ENCODE results near the gene MID1IP1.

The MID1IP1 gene

DNA sequence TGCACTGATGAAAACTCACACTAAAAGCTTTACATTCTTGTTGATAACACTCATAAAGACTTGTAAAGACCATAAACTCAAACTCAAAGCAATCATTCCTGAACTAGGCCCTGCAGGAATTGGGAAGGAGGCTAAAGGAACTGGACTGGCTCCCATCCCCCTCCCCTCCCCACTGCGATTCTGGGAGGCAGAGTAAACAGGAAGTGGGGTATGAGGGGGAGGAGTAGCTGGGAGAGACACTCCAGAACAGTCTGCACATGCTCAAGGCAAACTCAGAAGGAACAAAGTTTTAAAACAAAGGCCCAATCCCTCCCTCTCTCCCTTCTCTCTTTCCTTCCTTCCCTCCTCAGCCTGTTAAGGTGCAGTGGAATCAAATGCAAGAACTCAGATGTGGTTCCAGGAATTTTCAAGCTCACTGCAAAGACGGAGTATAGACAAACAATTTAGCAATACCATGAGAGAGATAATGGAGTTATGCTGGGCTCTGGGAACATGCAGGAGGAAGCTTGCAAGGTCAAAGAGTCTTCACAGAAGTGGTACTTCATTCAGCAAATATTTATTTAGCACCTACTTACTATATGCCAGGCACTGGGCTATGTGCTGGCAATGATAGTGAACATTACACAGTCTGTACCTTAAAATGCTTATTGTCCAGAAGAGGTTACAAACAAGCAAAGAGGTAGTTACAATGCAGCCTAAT, 15.9 kb downstream of the MID1IP1 start:
- no peak for DNase-seq

DNA sequence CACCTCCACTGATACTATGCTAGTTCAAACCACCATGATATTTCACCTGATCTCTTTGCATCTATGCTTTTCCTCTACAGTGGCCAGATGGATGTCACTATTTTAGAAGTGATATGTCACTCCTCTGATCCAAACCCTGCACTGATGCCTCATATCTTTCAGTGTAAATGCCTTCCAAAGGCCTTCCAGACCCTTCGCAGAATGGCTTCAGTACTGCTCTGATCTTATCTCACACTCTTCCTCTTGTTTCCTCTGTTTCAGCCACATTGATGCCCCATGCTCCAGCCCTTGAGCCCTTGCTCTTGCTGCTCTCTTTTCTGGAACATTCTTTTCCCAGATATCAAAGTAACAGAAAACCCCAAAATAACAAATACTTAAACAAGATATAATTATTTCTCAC, 17.9 kb downstream of the MID1IP1 start:
- DNase-seq, result no peak

DNA sequence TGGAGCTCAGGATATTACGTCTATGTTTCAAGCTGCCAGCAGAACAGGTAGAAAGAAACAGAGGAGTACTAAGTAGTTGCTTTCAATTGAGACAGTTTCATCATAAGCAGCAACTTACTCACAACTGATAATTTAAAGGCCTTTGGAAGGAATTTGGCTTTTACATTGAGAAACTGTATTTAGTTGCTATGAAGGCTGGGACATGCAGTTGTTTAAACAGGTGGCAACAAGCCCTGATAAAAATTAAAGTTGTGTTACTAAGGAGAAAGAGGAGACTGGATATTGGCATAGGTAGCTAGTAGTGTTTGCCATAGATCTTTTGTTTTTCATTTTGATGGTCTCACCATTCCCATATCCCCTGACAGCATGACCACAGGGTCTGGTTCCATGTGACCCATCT, 18.4 kb downstream of the MID1IP1 start:
- no peak for DNase-seq

DNA sequence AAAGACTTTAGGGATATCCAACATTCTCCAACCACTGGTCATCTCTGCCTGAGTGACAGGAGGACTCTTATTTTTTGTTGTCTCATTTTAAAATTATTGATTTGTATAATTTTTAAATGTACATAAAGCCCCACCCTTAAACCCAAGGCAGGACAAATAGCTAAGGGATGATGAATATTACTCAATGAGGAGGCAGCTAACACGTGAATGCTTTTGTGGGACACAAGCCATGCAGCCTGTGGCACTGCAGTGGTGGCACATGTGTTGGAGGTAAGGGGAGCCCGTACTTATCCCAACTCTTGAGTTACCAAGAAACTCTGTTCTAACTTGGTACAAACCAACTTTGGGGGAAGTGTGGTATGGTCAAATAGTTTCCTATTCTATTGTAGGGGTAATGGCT, 19.5 kb downstream of the MID1IP1 start:
- no peak for DNase-seq

DNA sequence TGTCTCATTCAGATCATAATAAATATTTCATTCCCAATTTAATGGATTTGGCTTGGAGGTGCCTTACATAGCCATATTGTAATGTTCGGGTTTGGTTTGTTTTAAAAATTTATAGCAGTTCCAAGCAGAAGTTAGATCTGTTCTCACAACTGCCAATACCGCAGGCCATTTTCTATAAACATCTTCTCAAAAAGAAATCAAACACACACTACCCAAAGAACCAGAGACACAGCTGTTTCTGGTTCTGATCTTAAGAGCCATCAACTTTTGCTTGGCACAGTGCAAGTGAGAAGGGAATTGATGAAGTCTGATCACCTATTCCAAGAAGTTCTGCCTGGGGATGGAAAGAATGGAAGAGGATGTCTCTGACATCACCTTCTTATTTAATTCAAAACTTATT, 22.9 kb downstream of the MID1IP1 start:
- DNase-seq, result no peak

DNA sequence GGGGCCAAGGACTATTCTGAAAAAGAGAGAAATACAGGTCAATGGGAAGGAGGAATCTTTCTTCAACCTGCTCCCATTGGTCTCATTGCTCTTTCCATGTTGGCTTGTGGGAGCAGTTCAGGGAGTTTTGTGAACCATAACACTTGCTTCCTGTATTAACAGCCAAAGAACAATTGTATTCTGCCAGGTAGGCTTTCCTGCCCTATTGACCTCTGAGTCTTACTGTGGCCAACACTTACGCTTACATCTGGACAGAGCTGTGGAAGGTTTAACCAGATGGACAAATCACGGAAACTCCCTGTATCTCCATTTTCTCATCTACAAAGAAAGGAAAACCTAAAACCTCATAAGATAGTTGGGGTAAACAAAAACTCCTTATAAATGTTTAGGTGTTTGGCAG, 30.7 kb downstream of the MID1IP1 start:
- no peak for DNase-seq

DNA sequence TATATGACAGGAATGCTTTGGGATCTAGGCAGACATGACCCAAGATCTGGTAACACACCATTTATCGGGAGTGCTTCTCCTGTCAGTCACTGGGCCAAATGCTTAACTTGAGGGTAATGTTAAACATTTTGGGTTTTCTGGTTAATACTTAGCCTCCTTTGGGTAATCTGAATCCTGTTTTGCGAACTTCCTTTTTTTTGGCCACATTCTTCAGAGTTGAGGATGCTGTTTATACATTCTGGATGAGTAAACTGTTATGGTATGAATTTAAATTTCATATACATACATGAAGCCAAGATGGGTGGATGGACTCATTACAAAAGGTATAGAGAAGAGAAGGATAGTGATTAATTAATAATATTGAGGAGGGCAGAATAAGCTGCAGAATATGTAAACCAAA, 36.1 kb downstream of the MID1IP1 start:
- no peak for DNase-seq

DNA sequence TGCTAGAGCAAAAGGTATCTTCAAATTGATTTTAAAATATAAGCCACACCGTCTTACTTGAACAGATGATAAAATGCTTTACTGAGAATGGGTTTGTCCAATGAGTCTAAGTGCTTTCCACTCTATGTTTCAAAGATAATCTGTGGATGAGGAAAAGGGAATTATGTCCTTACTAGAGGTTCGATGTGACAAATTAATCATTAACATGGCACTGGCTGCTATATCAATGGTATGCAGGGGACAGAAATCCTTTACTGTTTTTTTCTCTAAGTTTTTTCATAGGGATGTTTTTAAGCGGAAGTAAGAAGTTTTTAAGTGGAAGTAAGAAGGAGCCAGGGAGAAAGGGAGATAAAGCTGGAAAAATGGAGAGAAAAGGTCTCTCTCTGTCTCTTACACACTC, 38.0 kb downstream of the MID1IP1 start:
- no peak for DNase-seq

DNA sequence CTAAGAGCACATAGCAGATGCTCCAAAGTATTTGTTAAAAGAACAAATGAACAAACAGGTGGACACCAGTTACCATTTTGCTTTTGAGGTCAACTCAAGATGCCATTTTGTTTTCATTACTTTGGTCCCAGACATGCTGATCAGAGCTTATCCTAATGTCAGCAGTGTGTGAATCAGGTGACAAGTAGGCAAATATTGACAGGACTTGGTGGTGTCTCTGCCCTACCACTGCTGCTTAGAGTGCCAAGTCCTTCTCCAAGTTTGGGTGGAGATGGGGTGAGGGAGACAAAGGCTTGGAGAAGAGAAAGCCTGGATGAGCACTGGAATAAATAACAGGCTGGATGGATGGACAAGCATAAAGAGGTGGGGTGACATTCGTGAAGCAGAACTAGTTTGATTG, 38.7 kb downstream of the MID1IP1 start:
- no peak for DNase-seq

DNA sequence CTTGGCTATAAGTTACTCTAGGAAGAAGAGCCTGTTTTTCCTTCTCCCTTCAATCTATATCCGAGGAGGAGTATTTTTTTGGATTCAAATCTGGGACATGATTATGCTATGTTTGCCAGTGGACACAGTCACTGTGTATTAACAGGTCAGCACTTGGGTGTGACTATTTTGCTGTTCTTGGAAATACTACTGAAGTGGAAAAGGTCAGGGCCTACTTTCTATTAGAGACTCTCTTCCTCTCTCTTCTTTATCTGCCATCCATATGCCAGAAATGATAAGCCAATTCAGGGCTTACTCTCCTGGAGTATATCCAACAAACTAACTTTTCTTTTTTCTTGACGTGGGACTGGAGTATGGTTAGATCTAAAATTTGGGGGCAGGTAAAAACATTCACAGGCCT, 40.5 kb downstream of the MID1IP1 start:
- DNase-seq, result no peak

DNA sequence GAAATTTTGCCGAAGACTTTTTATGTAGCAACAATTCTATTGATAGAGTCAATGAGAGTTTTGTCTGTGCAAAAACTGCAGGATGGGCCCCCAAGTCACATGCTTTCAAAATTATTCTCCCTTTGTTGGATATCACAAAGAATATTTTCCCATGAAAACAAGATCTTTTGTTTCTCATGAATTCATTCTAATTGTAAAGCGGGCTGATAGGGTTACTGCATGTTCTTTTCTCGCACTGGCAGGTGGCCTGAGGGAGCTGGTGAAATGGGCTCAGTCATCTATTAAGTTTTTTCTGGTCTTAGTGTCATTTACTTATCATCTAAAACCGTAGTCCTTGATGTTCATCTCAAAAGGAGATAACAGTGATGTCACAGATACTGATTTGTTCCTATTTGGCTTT, 44.2 kb downstream of the MID1IP1 start:
- DNase-seq, result no peak

DNA sequence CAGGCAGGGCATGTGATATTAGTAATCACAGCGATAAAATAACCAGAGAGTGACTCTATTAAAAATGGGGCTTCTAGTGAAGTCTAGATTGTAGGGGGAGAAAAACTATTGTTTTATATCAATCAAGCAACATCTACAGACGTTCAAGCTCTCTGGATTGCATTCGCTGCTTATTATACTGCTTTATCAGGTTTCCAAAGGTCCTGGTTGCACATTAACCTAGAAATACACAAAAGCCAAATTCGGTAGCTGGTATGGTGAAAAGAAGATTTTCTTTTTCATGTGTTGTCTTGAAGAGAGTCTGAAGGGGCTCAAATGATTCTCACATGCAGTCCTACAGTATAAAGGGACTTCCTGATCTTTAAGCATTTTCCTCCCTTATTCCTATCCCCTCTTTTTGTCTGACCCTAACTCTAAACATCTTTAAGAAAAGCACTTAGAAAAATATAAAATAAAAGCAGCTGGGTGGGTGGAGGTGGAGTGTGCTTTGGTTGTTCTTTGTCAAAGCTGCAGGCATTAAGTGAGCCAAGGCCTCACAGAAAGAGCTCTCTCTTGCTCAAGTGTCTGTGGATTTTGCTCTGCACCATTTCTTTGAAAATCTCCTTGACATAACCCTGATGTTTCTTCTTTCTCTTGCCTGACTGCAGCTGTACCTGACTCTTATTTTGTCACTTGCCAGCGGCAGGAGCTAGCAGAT, 46.1 kb downstream of the MID1IP1 start:
- DNase-seq, result no peak

DNA sequence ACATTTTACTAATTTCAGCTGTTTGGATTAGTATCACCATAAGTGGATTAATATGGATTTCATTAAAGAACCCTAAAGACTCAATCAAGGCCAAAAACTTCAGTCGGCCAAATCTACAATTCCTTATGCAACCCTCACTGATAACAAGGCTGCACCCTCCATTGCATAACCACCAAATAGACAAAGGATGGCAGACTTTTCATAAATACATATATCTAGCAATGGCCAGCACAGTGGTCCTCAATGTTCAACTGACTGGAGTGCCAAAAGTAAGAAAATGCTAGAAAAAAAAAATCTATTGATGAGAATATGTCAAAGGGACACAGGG, 46.6 kb downstream of the MID1IP1 start:
- DNase-seq, result no peak

DNA sequence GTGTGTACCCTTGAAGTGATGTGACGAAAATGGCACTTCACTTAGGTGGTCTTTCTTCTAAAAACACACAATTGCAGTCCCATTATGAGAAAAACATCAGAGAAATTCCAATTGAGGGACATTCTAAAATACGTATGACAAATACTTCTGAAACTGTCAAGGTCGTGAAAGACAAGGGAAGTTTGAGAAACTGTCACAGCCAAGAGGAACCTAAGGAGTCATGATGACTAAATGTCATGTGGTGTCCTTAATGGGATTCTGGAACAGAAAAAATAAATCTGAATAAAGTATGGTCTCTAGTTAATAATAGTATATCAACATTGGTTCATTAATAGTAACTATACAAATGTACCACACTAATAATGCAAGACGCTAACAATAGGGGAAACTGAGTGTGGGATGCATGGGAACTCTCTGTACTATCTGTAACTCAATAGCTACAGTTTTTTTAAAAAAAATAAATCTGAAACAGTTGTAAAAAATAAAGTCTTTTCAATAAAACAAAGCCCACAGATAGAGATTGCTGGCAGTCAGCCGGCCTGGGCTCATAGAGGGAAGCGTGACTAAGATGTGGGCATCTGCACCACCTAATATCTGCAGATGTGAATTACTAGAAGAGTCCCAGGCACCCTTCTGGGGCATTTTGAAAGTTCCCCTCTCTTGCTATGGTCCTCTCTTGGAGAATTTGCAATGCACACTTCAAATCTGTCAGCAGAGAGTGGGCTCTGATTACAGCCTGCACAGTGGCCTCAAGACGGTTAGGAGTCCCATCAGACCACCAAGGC, 47.6 kb downstream of the MID1IP1 start:
- DNase-seq, result no peak

DNA sequence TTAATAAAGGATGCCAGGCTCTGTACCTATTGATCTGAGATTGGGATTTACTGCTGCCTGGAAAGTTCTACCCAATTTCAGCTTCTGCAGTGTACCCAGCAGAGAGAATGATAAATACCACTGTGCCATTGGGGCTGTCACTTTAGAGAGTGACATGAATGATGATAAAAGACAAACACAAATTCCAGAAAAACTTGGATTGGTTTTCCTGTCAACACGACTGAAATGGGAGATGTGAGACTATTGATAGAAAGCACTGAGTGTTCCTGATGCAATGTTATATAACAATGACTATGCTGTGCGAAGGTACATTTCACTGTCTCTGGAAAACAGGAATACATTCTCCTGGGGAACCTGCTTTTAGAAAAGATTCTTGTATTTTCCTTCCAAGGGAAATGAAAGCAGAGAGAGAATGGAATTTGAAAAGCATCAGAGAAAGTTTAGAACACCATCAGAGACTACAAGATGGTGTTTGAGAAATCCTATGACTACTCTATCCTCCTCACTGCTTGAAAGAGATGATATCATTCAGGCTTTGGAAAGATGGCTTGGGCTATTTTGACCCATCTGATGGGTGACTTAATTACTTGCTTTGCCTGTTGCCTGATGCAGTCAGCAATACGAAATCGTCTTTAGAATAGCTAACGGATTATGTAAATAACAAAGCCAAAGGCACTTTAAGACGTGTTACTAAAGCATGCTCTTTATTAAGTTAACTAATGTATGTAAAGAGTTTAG, 49.7 kb downstream of the MID1IP1 start:
- DNase-seq, result no peak

DNA sequence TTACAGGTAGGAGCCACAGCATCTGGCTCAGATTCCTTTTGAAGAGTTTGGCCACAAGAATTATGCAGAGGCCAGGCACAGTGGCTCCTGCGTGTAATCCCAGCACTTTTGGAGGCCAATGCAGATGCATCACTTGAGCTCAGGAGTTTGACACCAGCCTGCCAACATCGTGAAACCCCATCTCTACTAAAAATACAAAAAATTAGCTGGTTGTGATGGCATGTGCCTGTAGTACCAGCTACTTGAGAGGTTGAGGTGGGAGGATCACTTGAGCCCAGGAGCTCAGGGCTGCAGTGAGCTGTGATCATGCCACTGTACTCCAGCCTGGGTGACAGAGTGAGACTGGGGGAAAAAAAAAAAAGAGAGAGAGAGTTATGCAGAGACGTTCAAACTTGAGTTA, 53.0 kb downstream of the MID1IP1 start:
- no peak for DNase-seq
